CD14-positive monocyte (primary cell): ENCODE measurements around the gene DNAH7. TPM values are rescaled to one million over a fixed set of nuclear protein-coding genes. Genes with fewer than 3 reads are reported as not detected.

Experiments
- DNase-seq, 3 donors: peaks; one replicate each; pipeline ENCODE4 v3.0.0-alpha.2; 2011 to 2022
- H2AFZ ChIP-seq: 2 replicates; pipeline ENCODE4 v1.6.0; 2012; ENCODE audit warnings: mild to moderate bottlenecking, low read depth, low read length, inconsistent platforms; ENCODE audit not compliant: insufficient read depth, poor library complexity, severe bottlenecking
- H3K27ac ChIP-seq, 2 donors: 1 replicate in 1 of 2; 2 replicates in 1 of 2; pipeline ENCODE4 v1.5.1; 2012 to 2013; ENCODE audit warnings: low read length in 2 of 2, control low read depth in 1 of 2, inconsistent platforms in 1 of 2, low read depth in 1 of 2, mild to moderate bottlenecking in 1 of 2
- H3K27me3 ChIP-seq, 2 donors: one replicate each; pipeline versions ENCODE4 v1.6.0 to v1.6.1; 2011 to 2013; ENCODE audit warnings: low read length in 2 of 2; ENCODE audit not compliant: control insufficient read depth in 2 of 2, insufficient read depth in 2 of 2
- H3K36me3 ChIP-seq, 2 donors: replicated peaks in 1 of 2; 1 replicate in 1 of 2; 2 replicates in 1 of 2; pipeline versions ENCODE4 v1.5.1 to v1.6.1; 2012 to 2013; ENCODE audit warnings: low read length in 2 of 2, control low read depth in 1 of 2, inconsistent platforms in 1 of 2, mild to moderate bottlenecking in 1 of 2; ENCODE audit not compliant: insufficient read depth in 2 of 2, control insufficient read depth in 1 of 2
- H3K4me1 ChIP-seq, 2 donors: 1 replicate in 1 of 2; 2 replicates in 1 of 2; pipeline versions ENCODE4 v1.5.1 to v1.6.1; 2012 to 2013; ENCODE audit warnings: low read length in 2 of 2, control low read depth in 1 of 2, inconsistent platforms in 1 of 2, mild to moderate bottlenecking in 1 of 2, moderate library complexity in 1 of 2; ENCODE audit not compliant: insufficient read depth in 2 of 2, control insufficient read depth in 1 of 2
- H3K4me2 ChIP-seq: replicated peaks from 2 replicates; pipeline ENCODE3; 2012; ENCODE audit warnings: low read length, moderate library complexity, mild to moderate bottlenecking; ENCODE audit not compliant: poor library complexity, severe bottlenecking; ENCODE audit errors: extremely low read depth
- H3K4me3 ChIP-seq, 3 experiments: fragments of 200-600 bp in 1 of 3; sonication (generic) in 1 of 3; replicated peaks in 1 of 3; 1 replicate in 2 of 3; 2 replicates in 1 of 3; pipeline ENCODE4 v1.5.1; 2011 to 2013; ENCODE audit warnings: low read length in 3 of 3, mild to moderate bottlenecking in 3 of 3, control low read depth in 2 of 3, low read depth in 2 of 3, inconsistent platforms in 1 of 3, moderate library complexity in 1 of 3
- H3K79me2 ChIP-seq: 2 replicates; pipeline ENCODE4 v1.6.0; 2012; ENCODE audit warnings: mild to moderate bottlenecking, control low read depth, inconsistent platforms, low read length, moderate library complexity; ENCODE audit not compliant: insufficient read depth
- H3K9ac ChIP-seq: 2 replicates; pipeline ENCODE4 v1.6.0; 2017; ENCODE audit warnings: low read length, mild to moderate bottlenecking; ENCODE audit not compliant: insufficient read depth, poor library complexity, severe bottlenecking
- H3K9me3 ChIP-seq, 2 donors: replicated peaks in 1 of 2; 1 replicate in 1 of 2; 2 replicates in 1 of 2; pipeline versions ENCODE4 v1.5.1 to v1.6.1; 2012 to 2013; ENCODE audit warnings: low read length in 2 of 2, control low read depth in 1 of 2; ENCODE audit not compliant: control insufficient read depth in 1 of 2, insufficient read depth in 1 of 2
- H4K20me1 ChIP-seq: 2 replicates; pipeline ENCODE4 v1.6.0; 2012; ENCODE audit warnings: mild to moderate bottlenecking, low read length, control low read depth, moderate library complexity; ENCODE audit not compliant: insufficient read depth
- H3K27ac Mint-ChIP-seq, 7 donors: one replicate each; pipeline ENCODE4 v1.8.0; 2020; ENCODE audit warnings: mild to moderate bottlenecking in 7 of 7, mixed read lengths in 7 of 7, moderate library complexity in 6 of 7, inconsistent platforms in 2 of 7
- H3K27me3 Mint-ChIP-seq, 3 donors: one replicate each; pipeline ENCODE4 v1.8.0; 2021 to 2022; ENCODE audit warnings: low read depth in 3 of 3, mild to moderate bottlenecking in 3 of 3, mixed read lengths in 3 of 3, moderate library complexity in 3 of 3, inconsistent platforms in 1 of 3
- H3K36me3 Mint-ChIP-seq, 2 donors: one replicate each; pipeline ENCODE4 v1.8.0; 2020; ENCODE audit warnings: mixed read lengths in 2 of 2, inconsistent platforms in 1 of 2, mild to moderate bottlenecking in 1 of 2
- H3K4me1 Mint-ChIP-seq: one replicate; pipeline ENCODE4 v1.8.0; 2020; ENCODE audit warnings: mild to moderate bottlenecking, mixed read lengths
- H3K4me3 Mint-ChIP-seq, 2 donors: one replicate each; pipeline ENCODE4 v1.8.0; 2020; ENCODE audit warnings: mild to moderate bottlenecking in 2 of 2, mixed read lengths in 2 of 2, moderate library complexity in 1 of 2
- H3K9me3 Mint-ChIP-seq, 7 donors: one replicate each; pipeline ENCODE4 v1.8.0; 2020 to 2022; ENCODE audit warnings: mixed read lengths in 7 of 7, mild to moderate bottlenecking in 6 of 7, moderate library complexity in 6 of 7, inconsistent platforms in 2 of 7
- WGBS: methylation state at CpG from one replicate; pipeline ENCODE4 v1.1.5; 2013; ENCODE audit warnings: missing lambda C conversion rate; ENCODE audit not compliant: insufficient coverage; 5-methylcytosine and 5-hydroxymethylcytosine counted together
- intact Hi-C, 2 donors: fragments of 100-400 bp; cut with micrococcal nuclease; formaldehyde crosslinking; loops; one replicate each; pipeline versions ENCODE4 v1.15.0 to v1.15.1; 2023
- polyA plus RNA-seq, 3 donors: library from polyadenylated mRNA; depleted of rRNA in 1 of 3; unstranded in 2 of 3; stranded (reverse) in 1 of 3; fragments of 300-500 nt in 2 of 3; fragments of >200 nt in 1 of 3; fragmentation: Illumina TruSeq in 2 of 3; gene quantifications; 1 replicate in 2 of 3; 2 replicates in 1 of 3; pipeline ENCODE4 v1.2.3, GENCODE V29; 2012 to 2021
- TF ChIP-seq, protein P1 (sequence below): fragments of 200-600 bp; IDR thresholded peaks from one replicate; pipeline ENCODE4 v1.8.0; 2022; ENCODE audit warnings: antibody characterized with exemption, mild to moderate bottlenecking

DNAH7 gene
- polyA plus RNA-seq, 3 donors, result 0.07 TPM; not detected in 2

DNA sequence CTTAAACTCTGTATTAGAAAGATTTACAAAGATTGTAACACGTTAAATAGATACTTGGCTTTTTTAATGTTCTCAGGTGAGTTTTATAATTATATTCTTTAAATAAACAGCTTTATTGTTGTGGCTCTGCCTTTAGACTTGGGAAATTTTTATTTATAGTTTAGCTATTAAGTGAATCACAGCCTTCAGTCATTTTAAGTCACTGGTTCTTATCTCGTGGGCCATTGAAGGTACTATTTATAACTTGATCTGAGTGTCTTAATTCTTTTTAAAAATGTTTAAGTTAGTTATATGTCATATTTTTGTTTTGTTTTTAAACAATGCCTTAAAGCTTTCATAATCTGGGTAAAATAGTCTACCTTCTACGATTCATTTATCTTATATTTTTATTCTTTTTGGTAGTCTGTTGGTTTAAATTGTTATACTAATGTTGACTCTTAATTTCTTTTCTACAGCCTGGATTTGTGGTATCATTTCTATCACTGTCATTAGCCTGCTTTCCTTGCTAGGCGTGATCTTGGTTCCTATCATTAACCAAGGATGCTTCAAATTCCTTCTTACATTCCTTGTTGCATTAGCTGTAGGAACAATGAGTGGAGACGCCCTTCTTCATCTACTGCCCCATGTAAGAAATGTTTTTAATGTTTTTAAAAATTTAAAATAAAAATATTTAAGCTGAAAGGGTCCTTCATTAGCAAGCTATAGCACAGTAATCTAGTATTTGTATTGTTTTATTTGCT, 362.3 kb downstream of the DNAH7 start:
- no peak overlapping the region for H3K27ac Mint-ChIP-seq
- H3K4me3 ChIP-seq, result no peak overlapping the region
- H3K27me3 Mint-ChIP-seq, result no peaks in the 10 kb centered on the region
- peaks cover 0 to 6% (median 2%) of the 10 kb centered on the region in 7 donors for H3K9me3 Mint-ChIP-seq
- no peaks in the 10 kb centered on the region for H3K79me2 ChIP-seq
- peaks cover 17 to 28% of the 10 kb centered on the region in 2 donors for H3K36me3 Mint-ChIP-seq
- no CpG with 5 or more reads among the region's 5 CpGs for WGBS
- no peaks in the 10 kb centered on the region for H4K20me1 ChIP-seq
- intact Hi-C loops, result no loop called here
- H3K4me1 ChIP-seq, result no peaks in the 10 kb centered on the region
- H3K27me3 ChIP-seq, result no peaks in the 10 kb centered on the region
- peaks cover 3 to 7% of the 10 kb centered on the region in 2 donors for H3K36me3 ChIP-seq
- H3K4me1 Mint-ChIP-seq, result no peaks in the 10 kb centered on the region
- H2AFZ ChIP-seq, result no peak overlapping the region
- H3K9ac ChIP-seq, result no peak overlapping the region
- no peak overlapping the region for H3K4me2 ChIP-seq
- no peak for DNase-seq
- TF ChIP-seq, protein P1, sequence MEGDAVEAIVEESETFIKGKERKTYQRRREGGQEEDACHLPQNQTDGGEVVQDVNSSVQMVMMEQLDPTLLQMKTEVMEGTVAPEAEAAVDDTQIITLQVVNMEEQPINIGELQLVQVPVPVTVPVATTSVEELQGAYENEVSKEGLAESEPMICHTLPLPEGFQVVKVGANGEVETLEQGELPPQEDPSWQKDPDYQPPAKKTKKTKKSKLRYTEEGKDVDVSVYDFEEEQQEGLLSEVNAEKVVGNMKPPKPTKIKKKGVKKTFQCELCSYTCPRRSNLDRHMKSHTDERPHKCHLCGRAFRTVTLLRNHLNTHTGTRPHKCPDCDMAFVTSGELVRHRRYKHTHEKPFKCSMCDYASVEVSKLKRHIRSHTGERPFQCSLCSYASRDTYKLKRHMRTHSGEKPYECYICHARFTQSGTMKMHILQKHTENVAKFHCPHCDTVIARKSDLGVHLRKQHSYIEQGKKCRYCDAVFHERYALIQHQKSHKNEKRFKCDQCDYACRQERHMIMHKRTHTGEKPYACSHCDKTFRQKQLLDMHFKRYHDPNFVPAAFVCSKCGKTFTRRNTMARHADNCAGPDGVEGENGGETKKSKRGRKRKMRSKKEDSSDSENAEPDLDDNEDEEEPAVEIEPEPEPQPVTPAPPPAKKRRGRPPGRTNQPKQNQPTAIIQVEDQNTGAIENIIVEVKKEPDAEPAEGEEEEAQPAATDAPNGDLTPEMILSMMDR, result no peak
- H3K9me3 ChIP-seq, result peaks cover 3 to 5% of the 10 kb centered on the region in 2 donors
- no peak overlapping the region for H3K27ac ChIP-seq
- H3K4me3 Mint-ChIP-seq, result no peak overlapping the region

DNA sequence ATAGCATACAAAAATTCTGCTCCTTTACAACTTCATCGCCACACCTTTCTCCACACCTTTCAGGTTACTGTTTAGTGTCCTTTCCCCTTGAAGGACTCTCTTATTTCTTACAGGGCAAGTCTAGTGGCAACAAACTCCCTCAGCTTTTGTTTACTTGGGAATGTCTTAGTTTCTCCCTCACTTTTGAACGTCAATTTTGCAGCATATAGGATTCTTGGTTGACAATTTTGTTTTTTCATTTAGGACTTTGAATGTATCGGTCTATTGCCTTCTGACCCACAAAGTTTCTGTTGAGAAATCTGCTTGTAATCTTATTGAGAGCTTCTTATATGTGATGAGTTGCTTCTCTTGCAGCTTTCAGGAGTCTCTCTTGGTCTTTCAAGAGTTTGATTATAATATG, 368.2 kb downstream of the DNAH7 start:
- Mint-ChIP-seq H3K27ac (no peak overlapping the region), H3K4me1 (peaks cover 2% of the 10 kb centered on the region), H3K4me3 (no peak overlapping the region), H3K36me3 (peaks cover 23 to 34% of the 10 kb centered on the region in 2 donors), H3K9me3 (peaks cover 13 to 28% (median 18%) of the 10 kb centered on the region in 7 donors), H3K27me3 (no peaks in the 10 kb centered on the region)
- no peak for DNase-seq
- H4K20me1 ChIP-seq, result no peaks in the 10 kb centered on the region
- no peaks in the 10 kb centered on the region for H3K4me1 ChIP-seq
- no peak overlapping the region for H2AFZ ChIP-seq
- no peak overlapping the region for H3K27ac ChIP-seq
- H3K9ac ChIP-seq, result no peak overlapping the region
- H3K4me3 ChIP-seq, result no peak overlapping the region
- H3K36me3 ChIP-seq, result peaks cover 0 to 1% of the 10 kb centered on the region in 2 donors
- TF ChIP-seq, protein P1, result no peak
- intact Hi-C loops, result no loop called here
- no peaks in the 10 kb centered on the region for H3K27me3 ChIP-seq
- H3K79me2 ChIP-seq, result no peaks in the 10 kb centered on the region
- H3K9me3 ChIP-seq, result peaks cover 7 to 23% of the 10 kb centered on the region in 2 donors
- H3K4me2 ChIP-seq, result no peak overlapping the region
- 100% methylated on average over 2 of the region's 3 CpGs for WGBS
